ENCODE data around the gene METAP1. TPM values are rescaled to one million over a fixed set of nuclear protein-coding genes. Genes with fewer than 3 reads are reported as not detected.

The METAP1 gene
- total RNA-seq, 1 experiment from 2014 or later: 112 TPM

DNA sequence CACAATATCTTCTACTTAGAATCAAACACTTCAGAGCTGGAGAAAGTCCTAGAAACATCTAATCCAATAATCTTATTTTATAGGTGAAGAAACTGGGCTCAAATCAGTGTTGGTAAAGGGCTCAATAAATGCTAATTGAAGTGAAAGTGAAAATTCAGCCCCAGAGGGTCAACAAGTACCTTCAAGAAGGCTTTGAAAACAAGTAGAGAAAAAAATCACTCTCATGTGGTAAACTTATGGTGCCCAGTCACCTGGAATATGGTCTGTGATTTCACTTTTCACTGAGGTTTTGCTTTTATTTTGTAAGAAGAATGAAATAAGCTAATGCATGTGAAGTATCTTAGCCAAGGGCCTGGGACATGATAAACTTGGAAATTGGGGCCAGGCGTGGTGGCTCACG, 37.5 kb upstream of the METAP1 start:
- H3K79me2 ChIP-seq (ENCODE audit: insufficient read depth, low read length): no peaks in the 10 kb centered on the region
- H3K9me3 ChIP-seq (ENCODE audit: control insufficient read depth in 1 of 2, insufficient read depth in 1 of 2, low read depth in 1 of 2, low read length in 2 of 2): no peaks in the 10 kb centered on the region
- H3K4me2 ChIP-seq (ENCODE audit: low read length): no peak overlapping the region
- no peaks in the 10 kb centered on the region for H3K36me3 ChIP-seq (ENCODE audit: control insufficient read depth in 1 of 2, insufficient read depth in 2 of 2, low read length in 2 of 2)
- TF ChIP-seq EZH2 (IDR thresholded peaks at IDR 0.05) (no peak), RAD21 (IDR thresholded peaks at IDR 0.05; ENCODE audit: low read depth) (no peak), EZH2phosphoT487 (IDR thresholded peaks at IDR 0.05; ENCODE audit: borderline replicate concordance) (no peak), JUND (IDR thresholded peaks at IDR 0.05) (no peak), FOSL1 (IDR thresholded peaks at IDR 0.05; ENCODE audit: low read depth) (no peak), ELF1 (IDR thresholded peaks at IDR 0.05; ENCODE audit: borderline replicate concordance, low read depth) (no peak), TCF7L2 (IDR thresholded peaks at IDR 0.05; ENCODE audit: borderline replicate concordance, extremely low read depth, insufficient read depth, insufficient read length) (no peak)
- TF ChIP-seq, protein P1, sequence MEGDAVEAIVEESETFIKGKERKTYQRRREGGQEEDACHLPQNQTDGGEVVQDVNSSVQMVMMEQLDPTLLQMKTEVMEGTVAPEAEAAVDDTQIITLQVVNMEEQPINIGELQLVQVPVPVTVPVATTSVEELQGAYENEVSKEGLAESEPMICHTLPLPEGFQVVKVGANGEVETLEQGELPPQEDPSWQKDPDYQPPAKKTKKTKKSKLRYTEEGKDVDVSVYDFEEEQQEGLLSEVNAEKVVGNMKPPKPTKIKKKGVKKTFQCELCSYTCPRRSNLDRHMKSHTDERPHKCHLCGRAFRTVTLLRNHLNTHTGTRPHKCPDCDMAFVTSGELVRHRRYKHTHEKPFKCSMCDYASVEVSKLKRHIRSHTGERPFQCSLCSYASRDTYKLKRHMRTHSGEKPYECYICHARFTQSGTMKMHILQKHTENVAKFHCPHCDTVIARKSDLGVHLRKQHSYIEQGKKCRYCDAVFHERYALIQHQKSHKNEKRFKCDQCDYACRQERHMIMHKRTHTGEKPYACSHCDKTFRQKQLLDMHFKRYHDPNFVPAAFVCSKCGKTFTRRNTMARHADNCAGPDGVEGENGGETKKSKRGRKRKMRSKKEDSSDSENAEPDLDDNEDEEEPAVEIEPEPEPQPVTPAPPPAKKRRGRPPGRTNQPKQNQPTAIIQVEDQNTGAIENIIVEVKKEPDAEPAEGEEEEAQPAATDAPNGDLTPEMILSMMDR (IDR thresholded peaks at IDR 0.05 in 2 of 3, conservative IDR thresholded peaks at IDR 0.05 in 1 of 3; ENCODE audit: borderline replicate concordance in 1 of 3, insufficient read depth in 1 of 3, low read depth in 2 of 3, low read length in 2 of 3): no peak
- TF ChIP-seq, protein P2, sequence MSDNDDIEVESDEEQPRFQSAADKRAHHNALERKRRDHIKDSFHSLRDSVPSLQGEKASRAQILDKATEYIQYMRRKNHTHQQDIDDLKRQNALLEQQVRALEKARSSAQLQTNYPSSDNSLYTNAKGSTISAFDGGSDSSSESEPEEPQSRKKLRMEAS (IDR thresholded peaks at IDR 0.05): no peak
- TF ChIP-seq, protein P3, sequence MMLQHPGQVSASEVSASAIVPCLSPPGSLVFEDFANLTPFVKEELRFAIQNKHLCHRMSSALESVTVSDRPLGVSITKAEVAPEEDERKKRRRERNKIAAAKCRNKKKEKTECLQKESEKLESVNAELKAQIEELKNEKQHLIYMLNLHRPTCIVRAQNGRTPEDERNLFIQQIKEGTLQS (IDR thresholded peaks at IDR 0.05): no peak
- RAD21 ChIA-PET (ENCODE audit: low non-redundant PET in 1 of 2, low total read pairs in 2 of 2, uncharacterized antibody in 2 of 2, unreplicated experiment in 2 of 2): no interaction called here
- H3K4me1 ChIP-seq (ENCODE audit: control insufficient read depth in 1 of 2, insufficient read depth in 2 of 2, low read length in 2 of 2): no peaks in the 10 kb centered on the region
- no peak overlapping the region for H3K4me3 ChIP-seq (replicated peaks in 1 of 2; ENCODE audit: low read depth in 1 of 2, low read length in 2 of 2)
- H4K20me1 ChIP-seq (ENCODE audit: insufficient read depth): no peaks in the 10 kb centered on the region
- no peak overlapping the region for H3K27ac ChIP-seq (ENCODE audit: low read depth, low read length)
- intact Hi-C loops (cut with micrococcal nuclease): no loop called here
- H3K9me2 ChIP-seq (ENCODE audit: insufficient read depth): no peaks in the 10 kb centered on the region
- no peak for DNase-seq (ENCODE audit: low read depth, low spot score)
- H2AFZ ChIP-seq (ENCODE audit: low read depth, low read length, poor library complexity, severe bottlenecking): no peak overlapping the region
- no TSS peak for BruUV-seq (replicated peaks)
- POLR2A ChIA-PET: no interaction called here
- H3K9ac ChIP-seq (ENCODE audit: low read length): no peak overlapping the region
- no peak for ATAC-seq
- no peaks in the 10 kb centered on the region for H3K27me3 ChIP-seq (ENCODE audit: insufficient read depth, low read length)
- CTCF ChIA-PET: no interaction called here
